ENCODE measurements around the gene AGT.

The AGT gene

GRCh38 chr1:230701895-230702768 lies 11.8 kb downstream of the AGT start:
- H3K27ac ChIP-seq (ENCODE audit: low read depth, low read length) = no peak overlapping the region
- no peaks in the 10 kb centered on the region for H3K9me2 ChIP-seq (replicated peaks; ENCODE audit: insufficient read depth, low read length)
- no peaks in the 10 kb centered on the region for H3F3A ChIP-seq (ENCODE audit: insufficient read depth)
- no peaks in the 10 kb centered on the region for H3K36me3 ChIP-seq (ENCODE audit: low read length)
- H3K4me3 ChIP-seq (ENCODE audit: insufficient read depth, low read length, poor library complexity, severe bottlenecking) = no peak overlapping the region
- H3K9ac ChIP-seq (ENCODE audit: low read length) = no peak overlapping the region
- no peak overlapping the region for H2AFZ ChIP-seq (ENCODE audit: low read depth, low read length, severe bottlenecking)
- H3K79me2 ChIP-seq (ENCODE audit: insufficient read depth, low read length) = no peaks in the 10 kb centered on the region
- no peaks in the 10 kb centered on the region for H4K20me1 ChIP-seq (ENCODE audit: low read depth, low read length)
- H3K9me3 ChIP-seq (ENCODE audit: insufficient read depth, low read length) = no peaks in the 10 kb centered on the region
- no peak for TF ChIP-seq CTCF (IDR thresholded peaks at IDR 0.05; ENCODE audit: insufficient read depth, low read length, poor library complexity, severe bottlenecking)
- no peak for TF ChIP-seq EZH2phosphoT487 (conservative IDR thresholded peaks at IDR 0.05; ENCODE audit: low read length)
- no peaks in the 10 kb centered on the region for H3K27me3 ChIP-seq (ENCODE audit: low read length)
- no peak overlapping the region for H3K4me2 ChIP-seq (ENCODE audit: low read depth, low read length, poor library complexity, severe bottlenecking)

- Histone ChIP-seq H3K79me2 (ENCODE audit: insufficient read depth, low read length) (no peaks in the 10 kb centered on the region), H3F3A (ENCODE audit: insufficient read depth) (no peaks in the 10 kb centered on the region), H2AFZ (ENCODE audit: low read depth, low read length, severe bottlenecking) (no peak overlapping the region), H3K27me3 (ENCODE audit: low read length) (no peaks in the 10 kb centered on the region), H3K9me3 (ENCODE audit: insufficient read depth, low read length) (no peaks in the 10 kb centered on the region), H3K36me3 (ENCODE audit: low read length) (no peaks in the 10 kb centered on the region), H3K4me2 (ENCODE audit: low read depth, low read length, poor library complexity, severe bottlenecking) (no peak overlapping the region), H3K9ac (ENCODE audit: low read length) (no peak overlapping the region), H4K20me1 (ENCODE audit: low read depth, low read length) (no peaks in the 10 kb centered on the region), H3K9me2 (replicated peaks; ENCODE audit: insufficient read depth, low read length) (no peaks in the 10 kb centered on the region), H3K27ac (ENCODE audit: low read depth, low read length) (no peak overlapping the region), H3K4me3 (ENCODE audit: insufficient read depth, low read length, poor library complexity, severe bottlenecking) (no peak overlapping the region)
- TF ChIP-seq CTCF (IDR thresholded peaks at IDR 0.05; ENCODE audit: insufficient read depth, low read length, poor library complexity, severe bottlenecking) = no peak
- no peak for TF ChIP-seq EZH2phosphoT487 (conservative IDR thresholded peaks at IDR 0.05; ENCODE audit: low read length)
These were observed 12.5 kb downstream of the AGT start for GRCh38 chr1:230701434-230701833.

GRCh38 chr1:230700132-230700531 lies 13.8 kb downstream of the AGT start:
- Histone ChIP-seq H3K9ac (ENCODE audit: low read length) (no peak overlapping the region), H4K20me1 (ENCODE audit: low read depth, low read length) (no peaks in the 10 kb centered on the region), H3K79me2 (ENCODE audit: insufficient read depth, low read length) (no peaks in the 10 kb centered on the region), H3F3A (ENCODE audit: insufficient read depth) (no peaks in the 10 kb centered on the region), H3K36me3 (ENCODE audit: low read length) (no peaks in the 10 kb centered on the region), H2AFZ (ENCODE audit: low read depth, low read length, severe bottlenecking) (no peak overlapping the region), H3K4me2 (ENCODE audit: low read depth, low read length, poor library complexity, severe bottlenecking) (no peak overlapping the region), H3K27me3 (ENCODE audit: low read length) (no peaks in the 10 kb centered on the region), H3K9me2 (replicated peaks; ENCODE audit: insufficient read depth, low read length) (no peaks in the 10 kb centered on the region), H3K9me3 (ENCODE audit: insufficient read depth, low read length) (no peaks in the 10 kb centered on the region), H3K4me3 (ENCODE audit: insufficient read depth, low read length, poor library complexity, severe bottlenecking) (no peak overlapping the region), H3K27ac (ENCODE audit: low read depth, low read length) (no peak overlapping the region)
- no peak for TF ChIP-seq CTCF (IDR thresholded peaks at IDR 0.05; ENCODE audit: insufficient read depth, low read length, poor library complexity, severe bottlenecking)
- no peak for TF ChIP-seq EZH2phosphoT487 (conservative IDR thresholded peaks at IDR 0.05; ENCODE audit: low read length)

Data from SU-DHL-6 (cell line).